Heart left ventricle (tissue), 16 donors: Measurements from ENCODE around the gene TIMM17A. TPM values are rescaled to one million over a fixed set of nuclear protein-coding genes. Genes with fewer than 3 reads are reported as not detected.
A peak's percentile ranks its signal among the peaks of the same experiment; 100 is the strongest.

Source experiments
- ATAC-seq, 4 donors: fragments of 200-7000 bp; cut with Tn5 transposase; one replicate each; pipeline ENCODE4 v1.9.1; 2020 to 2022; ENCODE audit warnings: moderate library complexity in 4 of 4, mild to moderate bottlenecking in 3 of 4, moderate number of reproducible peaks in 1 of 4
- DNase-seq, 5 donors: peaks; one replicate each; pipeline ENCODE4 v3.0.0-alpha.2; 2020
- H3K27ac ChIP-seq, 12 donors: fragments of 200-600 bp; sonication (generic) in 4 of 12; one replicate each; pipeline versions ENCODE4 v1.5.0 to v1.8.0; 2016 to 2022; ENCODE audit warnings: mild to moderate bottlenecking in 2 of 12
- H3K27me3 ChIP-seq, 9 donors: fragments of 200-600 bp; sonication (generic) in 2 of 9; one replicate each; pipeline versions ENCODE4 v1.5.1 to v1.8.0; 2016 to 2022; ENCODE audit warnings: mild to moderate bottlenecking in 3 of 9
- H3K36me3 ChIP-seq, 9 donors: fragments of 200-600 bp; sonication (generic) in 2 of 9; one replicate each; pipeline versions ENCODE4 v1.5.0 to v1.8.0; 2018 to 2022; ENCODE audit warnings: mild to moderate bottlenecking in 2 of 9
- H3K4me1 ChIP-seq, 12 donors: fragments of 200-600 bp; sonication (generic) in 4 of 12; one replicate each; pipeline versions ENCODE4 v1.5.0 to v1.8.0; 2016 to 2022; ENCODE audit warnings: mild to moderate bottlenecking in 3 of 12
- H3K4me3 ChIP-seq, 12 donors: fragments of 200-600 bp; sonication (generic) in 4 of 12; one replicate each; pipeline versions ENCODE4 v1.5.0 to v1.8.0; 2017 to 2022; ENCODE audit warnings: mild to moderate bottlenecking in 9 of 12, moderate library complexity in 4 of 12
- H3K9me3 ChIP-seq, 12 donors: fragments of 200-600 bp; sonication (generic) in 4 of 12; one replicate each; pipeline versions ENCODE4 v1.5.0 to v1.8.0; 2016 to 2022; ENCODE audit warnings: mild to moderate bottlenecking in 1 of 12
- CTCF ChIP-seq, 12 donors: fragments of 200-600 bp; sonication (generic) in 4 of 12; IDR thresholded peaks; one replicate each; pipeline versions ENCODE4 v1.5.0 to v1.8.0; 2018 to 2022; ENCODE audit warnings: antibody characterized with exemption in 12 of 12, mild to moderate bottlenecking in 5 of 12
- POLR2A ChIP-seq, 2 donors: fragments of 450-650 bp; IDR thresholded peaks; one replicate each; pipeline ENCODE4 v1.6.1; 2017; ENCODE audit warnings: antibody characterized with exemption in 2 of 2, mild to moderate bottlenecking in 2 of 2, moderate library complexity in 2 of 2
- WGBS, 4 donors: extraction: QIAGEN DNeasy Blood & Tissue Kit in 2 of 4; methylation state at CpG; one replicate each; pipeline versions ENCODE4 v1.1.5 to v1.1.7; 2013 to 2018; 5-methylcytosine and 5-hydroxymethylcytosine counted together
- intact Hi-C, 10 donors: fragments of 100-400 bp; cut with DNase I; formaldehyde crosslinking; loops; one replicate each; pipeline versions ENCODE4 v1.11.1 to v1.14.2; 2022
- polyA plus RNA-seq, 2 donors: library from polyadenylated mRNA; stranded (reverse); fragments of 200-250 nt; gene quantifications; one replicate each; pipeline ENCODE4 v1.2.3, GENCODE V29; 2013
- total RNA-seq, 9 donors: library from RNA; depleted of rRNA in 2 of 9; stranded (reverse); fragments of >200 nt in 2 of 9; fragmentation: NEBNext Ultra II Directional in 3 of 9; extraction: Animal tissue kit (Norgen Biotek cat#: 25700) in 3 of 9; gene quantifications; one replicate each; pipeline versions ENCODE4 v1.1.0 to v1.2.4, GENCODE V29; 2016 to 2023
- donor health status: ischemic (EF 13 %, LVEDD 7.1; RV severe dilation, severe dysfunction).
- donor health status: healthy with polysubstance abuse.
- donor health status: DM: no; HTN: yes; CAD: no.
- donor health status: DM: no; HTN: no; CAD: no.
- donor health status: ischemic (EF 25% LVEDD 6.9; RV normal size, moderate dysfunction).
- donor health status: ischemic (EF 25% LVEDD 5.7; RV mildly dilated, moderate dysfunction).
- donor health status: healthy.
- donor health status: DM: yes; HTN: yes; CAD: no.
- donor health status: ischemic (EF 35%, LVEDD 5.7; RV mildly dilated, moderate dysfunction).
- donor health status: nonischemic (EF 11% LVEDD 7.7; RV severe dilation, severe dysfunction).
- donor health status: DM: yes; HTN: yes; CAD: no.
- donor health status: PGD.
- donor health status: ischemic (EF 29% LVEDD 5.4; RV normal size, mild dysfunction).
- donor health status: nonischemic (EF 23%, LVEDD 6.1; RV moderate dilation, normal function).

TIMM17A gene
- total and polyA plus RNA-seq, 11 donors, result 31.7 to 151 (median 86.0) TPM

DNA sequence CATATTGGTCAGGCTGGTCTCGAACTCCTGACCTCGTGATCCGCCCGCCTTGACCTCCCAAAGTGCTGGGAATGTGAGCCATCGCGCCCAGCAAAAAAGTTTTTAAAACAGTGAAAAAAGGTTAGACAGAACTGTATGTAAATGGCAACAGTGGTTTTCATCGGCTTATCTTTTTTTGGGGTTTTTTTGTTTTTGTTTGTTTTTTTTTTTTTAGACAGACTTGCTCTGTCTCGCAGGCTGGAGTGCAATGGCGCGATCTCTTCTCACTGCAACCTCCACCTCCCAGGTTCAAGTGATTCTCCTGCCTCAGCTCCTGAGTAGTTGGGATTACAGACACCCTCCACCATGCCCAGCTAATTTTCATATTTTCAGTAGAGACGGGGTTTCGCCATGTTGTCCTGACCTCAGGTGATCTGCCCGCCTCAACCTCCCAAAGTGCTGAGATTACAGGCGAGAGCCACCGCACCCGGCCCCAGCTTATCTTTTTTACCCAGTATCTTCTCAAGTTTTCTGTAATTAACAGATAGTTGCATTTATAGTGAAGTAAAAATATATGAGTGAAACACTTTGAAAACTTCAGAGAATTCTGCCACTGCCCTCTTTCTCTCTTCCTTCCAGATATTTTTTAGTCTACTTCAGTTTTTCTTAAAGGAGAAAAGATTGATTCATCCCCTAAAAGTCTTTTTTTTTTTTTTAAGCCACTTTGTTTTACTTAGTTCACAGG is 13.1 kb downstream of the TIMM17A start:
- intact Hi-C loops, result no loop called here
- H3K27me3 ChIP-seq, result no peaks in the 10 kb centered on the region
- peaks cover 3 to 79% (median 74%) of the 10 kb centered on the region in 9 donors for H3K36me3 ChIP-seq
- no peak for DNase-seq
- no peak overlapping the region for H3K4me3 ChIP-seq
- H3K4me1 ChIP-seq, result peaks cover 0 to 14% (median 5%) of the 10 kb centered on the region in 12 donors
- ATAC-seq, result no peak
- WGBS, 4 donors, result 90 to 91% (median 91%) methylated on average over 16 of the region's 16 CpGs
- H3K27ac ChIP-seq, result no peak overlapping the region
- H3K9me3 ChIP-seq, result no peaks in the 10 kb centered on the region
- TF ChIP-seq POLR2A (IDR thresholded peaks at IDR 0.05), result no peak
- TF ChIP-seq CTCF (IDR thresholded peaks at IDR 0.05), result no peak

DNA sequence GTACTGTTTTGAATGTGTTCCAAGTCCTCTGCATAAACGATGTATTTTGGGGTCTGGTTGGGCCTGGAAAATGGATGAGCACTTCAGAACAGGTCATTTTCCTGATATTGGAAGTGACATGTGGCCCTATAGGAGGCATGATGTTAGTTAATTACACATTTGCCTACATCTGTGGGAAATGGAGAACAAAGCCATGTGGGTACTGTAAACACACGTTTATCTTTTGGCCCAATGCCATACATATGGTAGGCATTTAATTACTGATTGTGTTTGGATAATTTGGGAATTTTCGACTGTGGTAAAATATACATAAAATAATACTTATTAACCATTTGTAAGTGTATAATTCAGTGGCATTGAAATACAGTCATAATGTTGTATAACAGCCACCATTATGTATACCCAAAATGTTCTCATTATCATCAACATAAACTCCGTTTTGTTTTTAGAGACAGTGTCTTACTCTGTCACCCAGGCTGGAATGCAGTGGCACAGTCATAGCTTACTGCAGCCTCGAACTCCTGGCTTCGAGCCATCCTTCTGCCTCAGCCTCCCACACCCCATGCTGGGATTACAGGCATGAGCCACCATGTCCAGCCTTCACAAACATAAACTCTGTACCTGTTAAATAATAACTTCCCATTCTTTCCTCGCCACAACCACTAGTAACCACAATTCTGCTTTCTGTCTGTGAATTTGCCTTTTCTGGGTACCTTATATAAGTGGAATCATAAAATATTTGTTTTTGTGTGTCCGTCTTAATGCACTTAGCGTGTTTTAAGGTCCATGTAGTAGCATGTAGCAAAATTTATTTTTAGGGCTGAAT is 15.2 kb downstream of the TIMM17A start:
- ATAC-seq (peak in 2 of 4 donors; percentile 36 to 37), DNase-seq (no peak)
- H3K27me3 ChIP-seq, result no peaks in the 10 kb centered on the region
- no peak for TF ChIP-seq POLR2A (IDR thresholded peaks at IDR 0.05)
- TF ChIP-seq CTCF (IDR thresholded peaks at IDR 0.05), result no peak
- H3K9me3 ChIP-seq, result no peaks in the 10 kb centered on the region
- intact Hi-C loops, result loop anchor here (2.0 to 5.0 kb wide), 5 partner anchors 73 to 438 kb away; partner anchors contain the start of gene IPO9 (in 2 of the 10)
- peaks cover 0 to 14% (median 5%) of the 10 kb centered on the region in 12 donors for H3K4me1 ChIP-seq
- 52 to 56% (median 52%) methylated on average over 9 of the region's 9 CpGs for WGBS, 4 donors
- H3K36me3 ChIP-seq, result peaks cover 3 to 57% (median 52%) of the 10 kb centered on the region in 9 donors
- H3K4me3 ChIP-seq, result no peak overlapping the region
- H3K27ac ChIP-seq, result no peak overlapping the region

- H3K36me3 ChIP-seq, result peaks cover 0 to 4% (median 0%) of the 10 kb centered on the region in 9 donors
- peak; percentile 23 to 77 (median 46) for ATAC-seq
- H3K4me1 ChIP-seq, result peaks cover 0 to 39% (median 14%) of the 10 kb centered on the region in 12 donors
- no peaks in the 10 kb centered on the region for H3K9me3 ChIP-seq
- H3K27me3 ChIP-seq, result no peaks in the 10 kb centered on the region
- no peak for TF ChIP-seq POLR2A (IDR thresholded peaks at IDR 0.05)
- no peak for TF ChIP-seq CTCF (IDR thresholded peaks at IDR 0.05)
- WGBS, 4 donors, result 9 to 22% (median 12%) methylated on average over 11 to 31 of the region's 31 CpGs
- DNase-seq, result peak; percentile 79 to 88 (median 84)
- intact Hi-C loops, result loop anchor here in 3 of 10 donors (2.0 to 10.0 kb wide), 3 partner anchors 27 to 447 kb away; partner anchors contain the start of genes NAV1 (in 1 of the 3) and TIMM17A (in 1 of the 3)
- H3K27ac ChIP-seq, result peak overlapping the region in 11 of 12 donors; percentile 90 to 98 (median 94)
- peak overlapping the region; percentile 75 to 100 (median 96) for H3K4me3 ChIP-seq
Observed at GRCh38 chr1:201982082-201982622, 26.8 kb downstream of the TIMM17A start.
